SJSA1 (cell line): ENCODE results near the gene YDJC. TPM values are rescaled to one million over a fixed set of nuclear protein-coding genes. Genes with fewer than 3 reads are reported as not detected.
"Not testable (repeated sequence)": the region's sequence is repeated elsewhere in the genome, so short reads cannot be mapped to it uniquely, and the experiment has no call there.

Experiments
- DNase-seq, 2 experiments: peaks; one replicate each; pipeline ENCODE4 v3.0.0-alpha.2; 2015 to 2020; ENCODE audit warnings: low spot score in 2 of 2, low read depth in 1 of 2
- H3K27ac ChIP-seq: fragments of 250-450 bp; sonication (Bioruptor Pico); 2 replicates; pipeline ENCODE4 v1.5.1; 2020; ENCODE audit warnings: mild to moderate bottlenecking, moderate library complexity
- H3K27me3 ChIP-seq: fragments of 250-450 bp; sonication (Bioruptor Pico); replicated peaks from 2 replicates; pipeline ENCODE4 v1.5.1; 2020; ENCODE audit warnings: mild to moderate bottlenecking, moderate library complexity
- H3K36me3 ChIP-seq: fragments of 250-450 bp; sonication (Bioruptor Pico); 2 replicates; pipeline ENCODE4 v1.5.1; 2020; ENCODE audit warnings: mild to moderate bottlenecking
- H3K4me1 ChIP-seq: fragments of 250-450 bp; sonication (Bioruptor Pico); replicated peaks from 2 replicates; pipeline ENCODE4 v1.6.1; 2021; ENCODE audit warnings: mild to moderate bottlenecking
- H3K4me3 ChIP-seq: fragments of 250-450 bp; sonication (Bioruptor Pico); 2 replicates; pipeline ENCODE4 v1.5.1; 2020; ENCODE audit warnings: mild to moderate bottlenecking
- H3K9me3 ChIP-seq: fragments of 250-450 bp; sonication (Bioruptor Pico); replicated peaks from 2 replicates; pipeline ENCODE4 v1.5.1; 2020; ENCODE audit warnings: mild to moderate bottlenecking
- total RNA-seq: library from RNA; depleted of rRNA; stranded (reverse); fragments of >200 nt; shearing (Covaris generic); gene quantifications from 2 replicates; pipeline ENCODE4 v1.2.3, GENCODE V29; 2014; rRNA removed

Gene YDJC
- total RNA-seq, 1 experiment from 2014 or later: 36.4 TPM

DNA sequence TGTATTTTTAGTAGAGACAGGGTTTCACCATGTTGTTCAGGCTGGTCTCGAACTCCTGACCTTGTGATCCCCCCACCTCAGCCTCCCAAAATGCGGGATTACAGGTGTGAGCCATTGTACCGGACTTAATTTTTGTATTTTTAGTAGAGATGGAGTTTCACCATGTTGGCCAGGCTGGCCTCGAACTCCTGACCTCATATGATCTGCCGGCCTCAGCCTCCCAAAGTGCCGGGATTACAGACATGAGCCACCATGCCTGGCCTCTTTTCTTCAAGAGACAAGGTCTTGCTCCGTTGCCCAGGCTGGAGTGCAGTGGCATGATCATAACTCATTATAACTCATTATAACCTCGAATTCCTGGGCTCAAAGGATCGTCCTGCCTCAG is 49.2 kb downstream of the YDJC start:
- not testable (repeated sequence) for H3K27ac ChIP-seq, H3K9me3 ChIP-seq, H3K4me3 ChIP-seq, DNase-seq, H3K27me3 ChIP-seq
- peaks cover 25% of the 10 kb centered on the region for H3K4me1 ChIP-seq
- H3K36me3 ChIP-seq: peaks cover 45% of the 10 kb centered on the region

- Histone ChIP-seq H3K27ac (no peak overlapping the region), H3K4me1 (peaks cover 30% of the 10 kb centered on the region), H3K4me3 (no peak overlapping the region), H3K9me3 (no peaks in the 10 kb centered on the region), H3K36me3 (peaks cover 35% of the 10 kb centered on the region), H3K27me3 (no peaks in the 10 kb centered on the region)
- DNase-seq: no peak
Observed at GRCh38 chr22:21579474-21579851, 50.4 kb downstream of the YDJC start.

Other genes starting within 250 kb of the YDJC start
- 0.89 and 1.5 TPM in 2 replicates for gene RIMBP3B, start 246.3 kb downstream of the YDJC start, total RNA-seq
- gene HIC2, start 212.7 kb downstream of the YDJC start, total RNA-seq: 3.5 and 5.4 TPM in 2 replicates
- 1.2 TPM in 1 of 2 replicates, not detected in the other for gene TMEM191C, start 162.6 kb downstream of the YDJC start, total RNA-seq
- gene RIMBP3C, start 78.6 kb downstream of the YDJC start, total RNA-seq: 0.76 and 0.81 TPM in 2 replicates
- 79.5 and 94.3 TPM in 2 replicates for gene UBE2L3, start 62.3 kb downstream of the YDJC start, total RNA-seq
- 0.13 TPM in 1 of 2 replicates, not detected in the other for gene CCDC116, start 2.7 kb upstream of the YDJC start, total RNA-seq
- gene SDF2L1, start 12.3 kb upstream of the YDJC start, total RNA-seq: 64.3 and 119 TPM in 2 replicates
- gene PPIL2, start 36.0 kb upstream of the YDJC start, total RNA-seq: 21.6 and 24.3 TPM in 2 replicates
- 1.0 and 1.2 TPM in 2 replicates for gene YPEL1, start 105.8 kb upstream of the YDJC start, total RNA-seq
- gene MAPK1, start 237.6 kb upstream of the YDJC start, total RNA-seq: 69.2 and 113 TPM in 2 replicates